Activated T-cell treated with anti-CD3 and anti-CD28 coated beads for 48 hours (primary cell): ENCODE results near the gene ATP5PD.
"Not testable (repeated sequence)": the region's sequence is repeated elsewhere in the genome, so short reads cannot be mapped to it uniquely, and the experiment has no call there.

Experiments
- DNase-seq: peaks from one replicate; pipeline ENCODE4 v3.0.0-alpha.2; 2020; ENCODE audit warnings: low read depth

ATP5PD gene

GRCh38 chr17:75051941-75052340 is 5.2 kb upstream of the ATP5PD start:
- no peak for DNase-seq

GRCh38 chr17:75049706-75050105 is 2.9 kb upstream of the ATP5PD start:
- no peak for DNase-seq

GRCh38 chr17:75049057-75049456 is 2.3 kb upstream of the ATP5PD start:
- DNase-seq, result no peak

GRCh38 chr17:75048249-75048878 is 1.6 kb upstream of the ATP5PD start:
- DNase-seq, result no peak

GRCh38 chr17:75047398-75048098 is 779 bp upstream of the ATP5PD start:
- DNase-seq, result no peak

GRCh38 chr17:75045946-75046406 is 793 bp downstream of the ATP5PD start:
- DNase-seq, result not testable (repeated sequence)

- no peak for DNase-seq
Observed at GRCh38 chr17:75044716-75045115, 2.1 kb downstream of the ATP5PD start.

GRCh38 chr17:75043789-75044188 is 3.0 kb downstream of the ATP5PD start:
- not testable (repeated sequence) for DNase-seq

- no peak for DNase-seq
Observed at GRCh38 chr17:75041656-75042280, 5.0 kb downstream of the ATP5PD start.

- no peak for DNase-seq
Observed at GRCh38 chr17:75039238-75039637, 7.5 kb downstream of the ATP5PD start.

GRCh38 chr17:75036643-75037268 is 10.0 kb downstream of the ATP5PD start:
- peak; percentile 71 for DNase-seq

- peak; percentile 92 for DNase-seq
Observed at GRCh38 chr17:75034236-75034908, 12.4 kb downstream of the ATP5PD start.

- peak; percentile 90 for DNase-seq
Observed at GRCh38 chr17:75033346-75034235, 13.2 kb downstream of the ATP5PD start.

- no peak for DNase-seq
Observed at GRCh38 chr17:75032720-75033280, 14.0 kb downstream of the ATP5PD start.

- DNase-seq, result peak; percentile 52
Observed at GRCh38 chr17:75031972-75032719, 14.6 kb downstream of the ATP5PD start.

GRCh38 chr17:75030161-75030560 is 16.6 kb downstream of the ATP5PD start:
- no peak for DNase-seq

GRCh38 chr17:75026650-75027049 is 20.1 kb downstream of the ATP5PD start:
- not testable (repeated sequence) for DNase-seq

GRCh38 chr17:75025398-75025734 is 21.4 kb downstream of the ATP5PD start:
- not testable (repeated sequence) for DNase-seq

GRCh38 chr17:75024686-75025397 is 21.9 kb downstream of the ATP5PD start:
- DNase-seq, result peak; percentile 12
